A549 (cell line): ENCODE results near the gene SLC29A4. TPM values are rescaled to one million over a fixed set of nuclear protein-coding genes. Genes with fewer than 3 reads are reported as not detected.
A peak's percentile ranks its signal among the peaks of the same experiment; 100 is the strongest.
"Not testable (repeated sequence)": the region's sequence is repeated elsewhere in the genome, so short reads cannot be mapped to it uniquely, and the experiment has no call there.

ENCODE experiments used
- ATAC-seq, 2 experiments: fragments of 200-7000 bp in 1 of 2; fragments of >200 bp in 1 of 2; cut with Nextera tagmentation in 1 of 2; cut with Tn5 transposase in 1 of 2; 3 replicates each; pipeline versions ENCODE4 v1.8.0 to v1.9.1; 2018 to 2020; ENCODE audit warnings: mild to moderate bottlenecking in 1 of 2, moderate library complexity in 1 of 2
- CTCF ChIA-PET: fragments of 300-600 bp; sonication (Branson Sonifier 250); formaldehyde crosslinking; extraction: SDS; loops from one replicate; lab custom pipeline; 2021; ENCODE audit warnings: antibody characterized with exemption, inconsistent platforms; lab: Yijun Ruan, JAX
- POLR2A ChIA-PET: fragments of 350-600 bp; formaldehyde crosslinking; extraction: SDS; loops from one replicate; lab custom pipeline; 2021; ENCODE audit warnings: antibody characterized with exemption, inconsistent platforms; lab: Yijun Ruan, JAX
- DNase-seq, 2 experiments: peaks; one replicate each; pipeline versions ENCODE4 v3.0.0 to v3.0.0-alpha.2; 2011 to 2016; ENCODE audit warnings: low read depth in 1 of 2, low spot score in 1 of 2
- FAIRE-seq: peaks from 2 replicates; lab custom pipeline; 2011; peaks lifted over from hg19 to GRCh38; lab: Jason Lieb, UNC
- H3K27ac ChIP-seq, 2 experiments: fragments of >200 bp; sonication (Bioruptor Twin); formaldehyde crosslinking; 3 replicates each; pipeline ENCODE4 v1.5.1; 2016 to 2017
- H3K4me1 ChIP-seq: fragments of >200 bp; sonication (Bioruptor Twin); formaldehyde crosslinking; 3 replicates; pipeline ENCODE4 v1.6.1; 2016
- H3K4me2 ChIP-seq: fragments of >200 bp; sonication (Bioruptor Twin); formaldehyde crosslinking; 3 replicates; pipeline ENCODE4 v1.6.1; 2016
- H3K4me3 ChIP-seq: fragments of >200 bp; sonication (Bioruptor Twin); formaldehyde crosslinking; 3 replicates; pipeline ENCODE4 v1.5.1; 2016
- H3K9me3 ChIP-seq: fragments of >200 bp; sonication (Bioruptor Twin); formaldehyde crosslinking; 3 replicates; pipeline ENCODE4 v1.6.1; 2016
- CBX2 ChIP-seq: fragments of 200-600 bp; sonication (generic); IDR thresholded peaks from 2 replicates; pipeline ENCODE4 v1.6.1; 2016; ENCODE audit warnings: low read depth, mild to moderate bottlenecking, borderline replicate concordance
- ESRRA ChIP-seq: fragments of 150-350 bp; IDR thresholded peaks from 2 replicates; pipeline ENCODE4 v1.6.1; 2014; ENCODE audit warnings: mild to moderate bottlenecking, low read length, borderline replicate concordance
- FOSB ChIP-seq: fragments of 250-450 bp; sonication (Bioruptor Pico); IDR thresholded peaks from 2 replicates; pipeline ENCODE4 v1.5.0; 2020; ENCODE audit warnings: mild to moderate bottlenecking, moderate library complexity
- FOSL2 ChIP-seq, 2 experiments: fragments of 450-650 bp in 1 of 2; fragments of >200 bp in 1 of 2; sonication (Bioruptor Twin) in 1 of 2; formaldehyde crosslinking; IDR thresholded peaks; 2 replicates each; pipeline versions ENCODE4 v1.5.0 to v1.6.1; 2016 to 2020; ENCODE audit warnings: mild to moderate bottlenecking in 1 of 2, moderate library complexity in 1 of 2
- GATA3 ChIP-seq: IDR thresholded peaks from 2 replicates; pipeline ENCODE4 v1.6.1; 2012; ENCODE audit warnings: borderline replicate concordance
- HDAC2 ChIP-seq: fragments of 200-600 bp; sonication (generic); IDR thresholded peaks from 2 replicates; pipeline ENCODE4 v1.6.1; 2016
- HES2 ChIP-seq: fragments of >200 bp; sonication (Bioruptor Twin); formaldehyde crosslinking; IDR thresholded peaks from 2 replicates; pipeline ENCODE4 v1.6.1; 2016
- HMGXB4 ChIP-seq: fragments of 250-450 bp; sonication (Bioruptor Pico); IDR thresholded peaks from 2 replicates; pipeline ENCODE4 v1.5.0; 2021; ENCODE audit warnings: mild to moderate bottlenecking, moderate library complexity, borderline replicate concordance
- HOXB13 ChIP-seq: fragments of 250-450 bp; sonication (Bioruptor Pico); IDR thresholded peaks from 2 replicates; pipeline ENCODE4 v1.5.0; 2020; ENCODE audit warnings: low read depth, mild to moderate bottlenecking, moderate library complexity
- HOXB5 ChIP-seq: fragments of 250-450 bp; sonication (Bioruptor Pico); IDR thresholded peaks from 2 replicates; pipeline ENCODE4 v1.5.0; 2020; ENCODE audit warnings: mild to moderate bottlenecking, moderate library complexity
- KDM1A ChIP-seq: fragments of 200-600 bp; sonication (generic); IDR thresholded peaks from 2 replicates; pipeline ENCODE4 v1.6.1; 2016; ENCODE audit warnings: low read depth, mild to moderate bottlenecking
- MAX ChIP-seq: IDR thresholded peaks from 2 replicates; pipeline ENCODE4 v1.6.1; 2012
- NR3C1 ChIP-seq: fragments of >200 bp; sonication (Bioruptor Twin); formaldehyde crosslinking; IDR thresholded peaks from 3 replicates; pipeline ENCODE4 v1.6.1; 2017
- POLR2A ChIP-seq: IDR thresholded peaks from 2 replicates; pipeline ENCODE4 v1.6.1; 2012; ENCODE audit warnings: mild to moderate bottlenecking, low read length
- REST ChIP-seq: fragments of 200-600 bp; sonication (generic); IDR thresholded peaks from 2 replicates; pipeline ENCODE4 v1.6.1; 2016; ENCODE audit warnings: antibody characterized with exemption, mild to moderate bottlenecking, moderate library complexity
- TP53 ChIP-seq: fragments of 250-450 bp; sonication (Bioruptor Pico); IDR thresholded peaks from 2 replicates; pipeline ENCODE4 v1.5.0; 2021; ENCODE audit warnings: mild to moderate bottlenecking, moderate library complexity
- USF2 ChIP-seq: fragments of 450-650 bp; IDR thresholded peaks from 2 replicates; pipeline ENCODE4 v1.6.1; 2014; ENCODE audit warnings: antibody characterized with exemption
- ZC3H11A ChIP-seq: fragments of 450-650 bp; IDR thresholded peaks from 2 replicates; pipeline ENCODE4 v1.6.1; 2014; ENCODE audit warnings: antibody characterized with exemption, mild to moderate bottlenecking
- ZFP36 ChIP-seq: fragments of 450-650 bp; IDR thresholded peaks from 2 replicates; pipeline ENCODE4 v1.6.1; 2014; ENCODE audit warnings: borderline replicate concordance; ENCODE audit not compliant: partially characterized antibody
- ZSCAN20 ChIP-seq: fragments of 250-450 bp; sonication (Bioruptor Pico); IDR thresholded peaks from 2 replicates; pipeline ENCODE4 v1.8.0; 2022; ENCODE audit warnings: mild to moderate bottlenecking, moderate library complexity
- WGBS: methylation state at CpG from one replicate; pipeline ENCODE4 v1.1.6; 2017; ENCODE audit errors: missing lambda C conversion rate; 5-methylcytosine and 5-hydroxymethylcytosine counted together
- polyA plus RNA-seq, 4 experiments: library from polyadenylated mRNA; depleted of rRNA in 3 of 4; stranded (reverse); fragments of >200 nt; fragmentation: RNase III in 1 of 4; extraction: RNeasy Plus Mini Kit Qiagen cat#74134 plus additional on column Dnase treatment in 1 of 4; gene quantifications; 2 replicates in 3 of 4; 3 replicates in 1 of 4; pipeline ENCODE4 v1.2.3, GENCODE V29; 2011 to 2017

Gene SLC29A4
- polyA plus RNA-seq, 2 of the 4 experiments (the other 2 are of a cell fraction): 11.5 to 12.6 TPM

- H3K4me2 ChIP-seq, H3K4me1 ChIP-seq, H3K9me3 ChIP-seq, H3K27ac ChIP-seq, POLR2A ChIA-PET, FAIRE-seq, H3K4me3 ChIP-seq, DNase-seq: not testable (repeated sequence)
- CTCF ChIA-PET: interaction anchor here (1.7 kb wide), 1 partner anchor 92 kb away, joined by 3 read pairs; no protein-coding TSS in a partner anchor
- 0 out of 6 replicates have a peak, but pooled peaks of 1 of the 2 experiments have one; percentile 11 for ATAC-seq
- 0 out of 2 replicates have a peak, but pooled peaks have one; percentile 16 for TF ChIP-seq KDM1A
- TF ChIP-seq ZFP36: peak; percentile 41
- 51% methylated on average over 18 of the region's 18 CpGs for WGBS
Measured at GRCh38 chr7:5273831-5274405, 8.8 kb upstream of the SLC29A4 start.

GRCh38 chr7:5274441-5274840, 8.3 kb upstream of the SLC29A4 start:
- no peak overlapping the region for H3K4me2 ChIP-seq
- ChIA-PET POLR2A (no interaction called here), CTCF (interaction anchor here (0.9 to 1.7 kb wide), 3 partner anchors 91 to 476 kb away, joined by 3 to 5 read pairs (median 3); no protein-coding TSS in a partner anchor)
- no peak overlapping the region for H3K4me3 ChIP-seq
- no peak for TF ChIP-seq ZC3H11A
- TF ChIP-seq FOSB (CRISPR knock-in tag): no peak
- no peak for TF ChIP-seq HDAC2
- TF ChIP-seq TP53 (CRISPR knock-in tag): no peak
- no peak for TF ChIP-seq USF2
- no peak for TF ChIP-seq HOXB5
- TF ChIP-seq NR3C1: no peak
- TF ChIP-seq FOSL2 (IDR thresholded peaks at IDR 0.05): no peak
- no peak for TF ChIP-seq FOSL2 (CRISPR knock-in tag; IDR thresholded peaks at IDR 0.05)
- no peak for TF ChIP-seq CBX2
- no peak for TF ChIP-seq MAX
- TF ChIP-seq ESRRA: no peak
- TF ChIP-seq GATA3: no peak
- TF ChIP-seq ZSCAN20: no peak
- TF ChIP-seq HMGXB4: no peak
- no peak for TF ChIP-seq REST
- TF ChIP-seq POLR2A: no peak
- no peak for TF ChIP-seq HOXB13
- no peak for TF ChIP-seq HES2
- 55% methylated on average over 7 of the region's 7 CpGs for WGBS
- ATAC-seq: no peak
- no peaks in the 10 kb centered on the region for H3K4me1 ChIP-seq
- H3K9me3 ChIP-seq: no peaks in the 10 kb centered on the region
- no peak for FAIRE-seq
- DNase-seq: no peak
- H3K27ac ChIP-seq: no peak overlapping the region
